HepG2 (cell line): ENCODE data around the gene RNU4-1. TPM values are rescaled to one million over a fixed set of nuclear protein-coding genes. Genes with fewer than 3 reads are reported as not detected.

Source experiments
- ATAC-seq: fragments of 200-7000 bp; cut with Tn5 transposase; 3 replicates; pipeline ENCODE4 v1.9.1; 2020; ENCODE audit warnings: mild to moderate bottlenecking, moderate library complexity
- BruUV-seq: library from RNA; stranded (reverse); fragments of 400-500 nt; replicated peaks from 2 replicates; lab custom pipeline; 2021; lab: Mats Ljungman, UMichigan
- CTCF ChIA-PET: fragments of 300-600 bp; formaldehyde crosslinking; extraction: SDS; loops from one replicate; lab custom pipeline; 2021; ENCODE audit warnings: low total read pairs, inconsistent platforms, low intra/inter-chr PET ratio; lab: Yijun Ruan, JAX
- POLR2A ChIA-PET: fragments of 350-600 bp; sonication (Branson Sonifier 250); formaldehyde crosslinking; loops from one replicate; lab custom pipeline; 2020; ENCODE audit warnings: antibody characterized with exemption, inconsistent platforms; lab: Yijun Ruan, JAX
- DNase-seq: peaks from one replicate; pipeline ENCODE4 v3.0.0-alpha.2; 2015; ENCODE audit warnings: low spot score
- FAIRE-seq: peaks from 3 replicates; lab custom pipeline; 2011; peaks lifted over from hg19 to GRCh38; lab: Jason Lieb, UNC
- H2AFZ ChIP-seq: one replicate; pipeline ENCODE4 v1.6.1; 2011; ENCODE audit warnings: low read length, inconsistent platforms
- H3K27ac ChIP-seq: fragments of 300-600 bp; 3 replicates; pipeline ENCODE4 v1.8.0; 2011; ENCODE audit warnings: mixed run types, mild to moderate bottlenecking, mixed read lengths, low read length, inconsistent platforms; ENCODE audit not compliant: insufficient read depth; ENCODE audit errors: extremely low read length
- H3K27me3 ChIP-seq, 2 experiments: fragments of 200-600 bp in 1 of 2; 2 replicates in 1 of 2; 3 replicates in 1 of 2; pipeline versions ENCODE4 v1.6.0 to v1.8.0; 2011; ENCODE audit warnings: low read length in 2 of 2, mild to moderate bottlenecking in 2 of 2, moderate library complexity in 2 of 2, inconsistent platforms in 1 of 2; ENCODE audit not compliant: insufficient read depth in 2 of 2, control insufficient read depth in 1 of 2
- H3K36me3 ChIP-seq, 2 experiments: fragments of 200-600 bp in 1 of 2; replicated peaks in 1 of 2; 2 replicates in 1 of 2; 3 replicates in 1 of 2; pipeline versions ENCODE4 v1.5.1 to v1.8.0; 2011; ENCODE audit warnings: low read length in 2 of 2, inconsistent platforms in 1 of 2; ENCODE audit not compliant: insufficient read depth in 2 of 2, control insufficient read depth in 1 of 2
- H3K4me1 ChIP-seq: 2 replicates; pipeline ENCODE4 v1.5.1; 2012; ENCODE audit warnings: low read length, inconsistent platforms; ENCODE audit not compliant: insufficient read depth
- H3K4me2 ChIP-seq: 2 replicates; pipeline ENCODE4 v1.6.0; 2011; ENCODE audit warnings: low read depth, low read length, inconsistent platforms
- H3K4me3 ChIP-seq, 3 experiments: fragments of 200-600 bp in 1 of 3; sonication (generic), shearing (Covaris generic) in 1 of 3; replicated peaks in 1 of 3; 2 replicates each; pipeline ENCODE4 v1.5.1; 2011 to 2016; ENCODE audit warnings: low read length in 3 of 3, inconsistent platforms in 2 of 3, low read depth in 2 of 3, mild to moderate bottlenecking in 2 of 3, control low read depth in 1 of 3, mixed read lengths in 1 of 3; ENCODE audit not compliant: insufficient read depth in 1 of 3
- H3K79me2 ChIP-seq: one replicate; pipeline ENCODE4 v1.6.1; 2011; ENCODE audit warnings: low read length, inconsistent platforms; ENCODE audit not compliant: insufficient read depth
- H3K9ac ChIP-seq: 2 replicates; pipeline ENCODE4 v1.6.0; 2011; ENCODE audit warnings: mild to moderate bottlenecking, low read depth, low read length, inconsistent platforms; ENCODE audit not compliant: insufficient read depth
- H3K9me3 ChIP-seq: 2 replicates; pipeline ENCODE4 v1.5.1; 2012; ENCODE audit warnings: mild to moderate bottlenecking, low read length
- H4K20me1 ChIP-seq: 2 replicates; pipeline ENCODE4 v1.6.0; 2011; ENCODE audit warnings: inconsistent platforms, mild to moderate bottlenecking, low read length, moderate library complexity; ENCODE audit not compliant: insufficient read depth
- AGO2 ChIP-seq: fragments of 200-400 bp; formaldehyde crosslinking; optimal IDR thresholded peaks from 2 replicates; pipeline ENCODE3; 2017; ENCODE audit warnings: mild to moderate bottlenecking, low read depth, low read length, moderate library complexity
- GATAD2A ChIP-seq: IDR thresholded peaks from 2 replicates; pipeline ENCODE4 v1.6.1; 2016
- MEF2D ChIP-seq: sonication (generic); formaldehyde crosslinking; IDR thresholded peaks from 2 replicates; pipeline ENCODE4 v1.5.1; 2020; ENCODE audit warnings: mild to moderate bottlenecking, missing genetic modification reagents
- MYNN ChIP-seq: sonication (generic); formaldehyde crosslinking; IDR thresholded peaks from 2 replicates; pipeline ENCODE4 v1.4.0; 2020; ENCODE audit warnings: mild to moderate bottlenecking, low read depth, missing genetic modification reagents
- NONO ChIP-seq, 2 experiments: fragments of 450-650 bp in 1 of 2; sonication (generic) in 1 of 2; formaldehyde crosslinking in 1 of 2; IDR thresholded peaks in 1 of 2; conservative IDR thresholded peaks in 1 of 2; 2 replicates each; pipeline versions ENCODE4 v1.6.1 to v1.8.0; 2017 to 2022; ENCODE audit warnings: mild to moderate bottlenecking in 1 of 2, missing genetic modification reagents in 1 of 2, moderate library complexity in 1 of 2
- SMAD1 ChIP-seq: sonication (generic); formaldehyde crosslinking; IDR thresholded peaks from 2 replicates; pipeline ENCODE4 v1.4.0; 2020; ENCODE audit warnings: missing genetic modification reagents, low read depth, mild to moderate bottlenecking, borderline replicate concordance
- SOX6 ChIP-seq, 2 experiments: fragments of 450-650 bp in 1 of 2; sonication (generic) in 1 of 2; formaldehyde crosslinking in 1 of 2; IDR thresholded peaks; 2 replicates each; pipeline versions ENCODE4 v1.4.0 to v1.6.1; 2017 to 2020; ENCODE audit warnings: antibody characterized with exemption in 1 of 2, mild to moderate bottlenecking in 1 of 2, missing genetic modification reagents in 1 of 2
- ZNF317 ChIP-seq: sonication (generic); formaldehyde crosslinking; IDR thresholded peaks from 2 replicates; pipeline ENCODE4 v1.5.0; 2020; ENCODE audit warnings: mild to moderate bottlenecking, missing genetic modification reagents
- ZNF354B ChIP-seq: sonication (generic); formaldehyde crosslinking; IDR thresholded peaks from 2 replicates; pipeline ENCODE4 v1.8.0; 2022; ENCODE audit warnings: mild to moderate bottlenecking, missing genetic modification reagents
- ZNF441 ChIP-seq: sonication (generic); formaldehyde crosslinking; IDR thresholded peaks from 2 replicates; pipeline ENCODE4 v1.7.0; 2021; ENCODE audit warnings: missing genetic modification reagents, borderline replicate concordance
- ZNF768 ChIP-seq: sonication (generic); formaldehyde crosslinking; IDR thresholded peaks from 2 replicates; pipeline ENCODE4 v1.4.0; 2020; ENCODE audit warnings: missing genetic modification reagents
- WGBS: methylation state at CpG from one replicate; pipeline ENCODE4 v1.1.6; 2017; ENCODE audit warnings: low lambda C conversion rate; 5-methylcytosine and 5-hydroxymethylcytosine counted together
- in situ Hi-C: cut with HindIII; loops from 2 replicates; pipeline ENCODE4 v1.10.0; 2017; ENCODE audit warnings: low pct_unique_long_range_greater_than_20kb; ENCODE audit not compliant: extremely low pct_ligation_motif_present
- intact Hi-C: fragments of 100-400 bp; cut with micrococcal nuclease; formaldehyde crosslinking; loops from one replicate; pipeline ENCODE4 v1.10.0; 2022; ENCODE audit not compliant: unreplicated experiment
- polyA plus RNA-seq, 8 experiments: library from polyadenylated mRNA; depleted of rRNA in 3 of 8; stranded (reverse) in 7 of 8; unstranded in 1 of 8; fragments of >200 nt; fragmentation: Illumina TruSeq in 4 of 8; extraction: Trizol in 4 of 8; gene quantifications; 2 replicates each; pipeline versions ENCODE4 v1.2.1 to v1.2.3, GENCODE V29; 2011 to 2016; ENCODE audit warnings: low read depth in 4 of 8, missing spikeins in 1 of 8, mixed read lengths in 1 of 8; ENCODE audit not compliant: insufficient read depth in 1 of 8
- total RNA-seq, 5 experiments: library from RNA; depleted of rRNA; stranded (reverse); fragments of >200 nt; fragmentation: Illumina TruSeq; extraction: Trizol; gene quantifications; 2 replicates each; pipeline ENCODE4 v1.2.3, GENCODE V29; 2016; ENCODE audit warnings: low read depth in 1 of 5
- TF ChIP-seq, protein P1 (sequence below): sonication (generic); formaldehyde crosslinking; IDR thresholded peaks from 2 replicates; pipeline ENCODE4 v1.5.0; 2020; ENCODE audit warnings: mild to moderate bottlenecking, missing genetic modification reagents

RNU4-1 gene
- total and polyA plus RNA-seq, 2 of the 13 experiments (the other 11 are each of a cell fraction or from before 2014, with no cell fraction given): 7,407 TPM; not detected in 1

- Histone ChIP-seq H2AFZ (no peak overlapping the region), H3K9ac (no peak overlapping the region), H4K20me1 (no peaks in the 10 kb centered on the region), H3K4me2 (peak overlapping the region; percentile 54), H3K27me3 (peaks cover 0 to 2% of the 10 kb centered on the region in 2 experiments; a peak in 1 of 5 replicates), H3K9me3 (no peaks in the 10 kb centered on the region), H3K79me2 (no peaks in the 10 kb centered on the region), H3K36me3 (no peaks in the 10 kb centered on the region), H3K4me3 (no peak overlapping the region; a peak in 1 of 6 replicates), H3K27ac (peak overlapping the region; percentile 40), H3K4me1 (peaks cover 49% of the 10 kb centered on the region)
- FAIRE-seq: no peak
- BruUV-seq: no TSS peak
- ChIA-PET POLR2A (interaction anchor here (0.8 kb wide), 1 partner anchor 127 kb away, joined by 3 read pairs; the partner anchor contains the start of gene RPLP0), CTCF (no interaction called here)
- no peak for DNase-seq
- 23% methylated on average over 4 of the region's 4 CpGs for WGBS
- TF ChIP-seq SMAD1 (CRISPR knock-in tag) (no peak), MEF2D (CRISPR knock-in tag) (no peak), ZNF768 (CRISPR knock-in tag) (peak; percentile 76; the same call in 1 of the 2 replicates)
- TF ChIP-seq, protein P1, sequence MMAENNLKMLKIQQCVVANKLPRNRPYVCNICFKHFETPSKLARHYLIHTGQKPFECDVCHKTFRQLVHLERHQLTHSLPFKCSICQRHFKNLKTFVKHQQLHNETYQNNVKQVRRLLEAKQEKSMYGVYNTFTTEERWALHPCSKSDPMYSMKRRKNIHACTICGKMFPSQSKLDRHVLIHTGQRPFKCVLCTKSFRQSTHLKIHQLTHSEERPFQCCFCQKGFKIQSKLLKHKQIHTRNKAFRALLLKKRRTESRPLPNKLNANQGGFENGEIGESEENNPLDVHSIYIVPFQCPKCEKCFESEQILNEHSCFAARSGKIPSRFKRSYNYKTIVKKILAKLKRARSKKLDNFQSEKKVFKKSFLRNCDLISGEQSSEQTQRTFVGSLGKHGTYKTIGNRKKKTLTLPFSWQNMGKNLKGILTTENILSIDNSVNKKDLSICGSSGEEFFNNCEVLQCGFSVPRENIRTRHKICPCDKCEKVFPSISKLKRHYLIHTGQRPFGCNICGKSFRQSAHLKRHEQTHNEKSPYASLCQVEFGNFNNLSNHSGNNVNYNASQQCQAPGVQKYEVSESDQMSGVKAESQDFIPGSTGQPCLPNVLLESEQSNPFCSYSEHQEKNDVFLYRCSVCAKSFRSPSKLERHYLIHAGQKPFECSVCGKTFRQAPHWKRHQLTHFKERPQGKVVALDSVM: peak; percentile 62; the same call in 1 of the 2 replicates
- intact Hi-C loops (loop anchor here (5.0 to 10.0 kb wide), 2 partner anchors 39 to 107 kb away; partner anchors contain the start of genes COX6A1 and MSI1), in situ Hi-C loops (loop anchor here (10.0 kb wide), 1 partner anchor 107 kb away; the partner anchor contains the start of gene COX6A1)
- no peak for ATAC-seq
Observed at GRCh38 chr12:120328228-120328627, 35.2 kb upstream of the RNU4-1 start.

DNA sequence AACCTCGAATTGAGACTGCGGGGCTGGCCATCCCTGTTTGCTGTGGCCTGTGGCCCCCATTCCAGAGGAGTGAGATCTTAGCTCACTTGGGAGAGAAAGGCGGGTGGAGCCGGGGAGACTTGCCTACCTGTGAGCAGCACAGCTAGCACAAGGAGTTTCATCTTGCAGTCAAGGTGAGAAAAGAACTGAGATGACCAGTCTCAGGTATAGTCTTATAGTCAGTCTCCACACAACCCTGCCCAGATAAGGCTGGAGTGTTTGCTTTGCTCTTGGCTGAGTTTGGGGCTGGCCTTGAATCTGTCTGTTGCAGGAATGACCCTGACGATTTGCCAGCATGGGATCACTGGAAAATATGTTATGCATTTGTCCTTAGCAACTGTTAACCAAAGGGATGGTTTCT lies 34.6 kb upstream of the RNU4-1 start, which contains the start of gene PLA2G1B:
PLA2G1B (minus strand) TSS at position 187 of the 400 bp plus-strand sequence; CDS start at position 161, 26 bp downstream.
- H3K27ac ChIP-seq: peak within 1 kb of the TSS; percentile 40
- H4K20me1 ChIP-seq: no peaks in the 10 kb centered on the region
- no peaks in the 10 kb centered on the region for H3K79me2 ChIP-seq
- no peaks in the 10 kb centered on the region for H3K36me3 ChIP-seq
- in situ Hi-C loops (loop anchor here (10.0 kb wide), 1 partner anchor 107 kb away; the partner anchor contains the start of gene COX6A1), intact Hi-C loops (loop anchor here (5.0 to 10.0 kb wide), 2 partner anchors 40 to 107 kb away; partner anchors contain the start of genes COX6A1 and MSI1)
- peaks cover 0 to 2% of the 10 kb centered on the region in 2 experiments; a peak in 1 of 5 replicates for H3K27me3 ChIP-seq
- DNase-seq: peak; percentile 44
- WGBS: 22% methylated on average over 3 of the region's 5 CpGs
- peak within 1 kb of the TSS; percentile 54 for H3K4me2 ChIP-seq
- H3K9ac ChIP-seq: no peak within 1 kb of the TSS; the same call in 1 of the 2 replicates
- BruUV-seq: no TSS peak
- peak; percentile 75 for ATAC-seq
- POLR2A ChIA-PET: interaction anchor here (0.6 to 2.0 kb wide), 3 partner anchors 35 to 126 kb away, joined by 3 to 7 read pairs (median 4); partner anchors contain the start of genes RNU4-1 and RPLP0
- H2AFZ ChIP-seq: no peak within 1 kb of the TSS
- no peak within 1 kb of the TSS; a peak in 1 of 6 replicates for H3K4me3 ChIP-seq
- H3K9me3 ChIP-seq: no peaks in the 10 kb centered on the region
- FAIRE-seq: peak; percentile 79
- H3K4me1 ChIP-seq: peaks cover 50% of the 10 kb centered on the region
- CTCF ChIA-PET: no interaction called here
- TF ChIP-seq GATAD2A (0 out of 2 replicates have a peak, but pooled peaks have one; percentile 9), ZNF441 (CRISPR knock-in tag) (0 out of 2 replicates have a peak, but pooled peaks have one; percentile 29), MYNN (CRISPR knock-in tag) (no peak), AGO2 (no peak), SOX6 (IDR thresholded peaks at IDR 0.05) (no peak), SOX6 (CRISPR knock-in tag; IDR thresholded peaks at IDR 0.05) (no peak), ZNF354B (CRISPR knock-in tag) (no peak), NONO (IDR thresholded peaks at IDR 0.05) (no peak), NONO (CRISPR knock-in tag; conservative IDR thresholded peaks at IDR 0.05) (0 out of 2 replicates have a peak, but pooled peaks have one; percentile 19), ZNF317 (CRISPR knock-in tag) (0 out of 2 replicates have a peak, but pooled peaks have one; percentile 15)
- TF ChIP-seq, protein P1: no peak
